T-helper 2 cell treated with Interferon-gamma antibody and Interleukin-4, amounts not matched to agents 100 ng/mL and 5 ng/mL, for 36 hours (primary cell): ENCODE measurements around the gene DDX54. TPM values are rescaled to one million over a fixed set of nuclear protein-coding genes. Genes with fewer than 3 reads are reported as not detected.

Source experiments
- intact Hi-C: fragments of 100-400 bp; cut with micrococcal nuclease; formaldehyde crosslinking; loops from one replicate; pipeline ENCODE4 v1.15.1; 2023
- total RNA-seq: library from RNA; stranded (reverse); gene quantifications from 2 replicates; pipeline ENCODE4 v1.2.3, GENCODE V29; 2022

The DDX54 gene
- total RNA-seq, 1 donor from 2014 or later = 76.4 TPM

DNA sequence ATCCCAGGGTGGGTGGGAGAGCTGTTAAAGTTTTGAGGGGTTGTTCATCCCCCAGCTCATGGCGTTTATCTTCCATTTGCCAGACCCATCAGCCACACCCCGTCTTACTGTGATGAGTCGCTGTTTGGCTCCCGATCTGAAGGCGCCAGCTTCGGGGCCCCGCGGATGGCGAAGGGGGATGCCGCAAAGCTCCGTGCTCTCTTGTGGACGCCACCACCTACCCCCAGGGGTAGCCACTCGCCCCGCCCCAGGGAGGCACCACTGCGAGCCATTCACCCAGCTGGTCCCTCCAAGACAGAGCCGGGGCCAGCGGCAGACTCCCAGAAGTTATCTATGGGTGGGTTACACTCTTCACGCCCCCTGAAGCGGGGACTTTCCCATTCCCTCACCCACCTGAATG lies 5.9 kb upstream of the DDX54 start:
- intact Hi-C loops = no loop called here

- intact Hi-C loops = no loop called here
Observed at GRCh38 chr12:113190761-113191160, 5.5 kb upstream of the DDX54 start.

GRCh38 chr12:113189361-113189760 lies 4.1 kb upstream of the DDX54 start:
- intact Hi-C loops = loop anchor here (10.0 kb wide), 1 partner anchor 215 kb away; the partner anchor contains the start of gene OAS2

- intact Hi-C loops = loop anchor here (10.0 kb wide), 1 partner anchor 212 kb away; the partner anchor contains the start of gene OAS2
Observed at GRCh38 chr12:113186666-113187325, 1.5 kb upstream of the DDX54 start.

DNA sequence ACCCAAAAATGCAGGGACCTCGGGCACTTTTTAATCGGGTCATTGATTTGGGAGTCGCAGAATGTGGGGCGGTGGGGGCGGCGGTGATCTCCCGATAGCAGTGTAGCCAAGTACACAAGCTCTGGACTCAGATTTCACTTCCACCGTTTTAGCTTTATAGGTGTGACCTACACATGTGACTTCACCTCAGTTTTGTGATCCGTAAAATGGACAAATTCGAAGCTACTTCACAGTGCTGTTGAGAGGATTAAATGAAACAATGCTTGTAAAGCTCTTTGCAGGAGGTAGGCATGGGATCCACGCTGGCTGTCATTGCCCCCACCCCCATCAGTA lies 721 bp upstream of the DDX54 start:
- intact Hi-C loops = loop anchor here (10.0 kb wide), 1 partner anchor 211 kb away; the partner anchor contains the start of gene OAS2

DNA sequence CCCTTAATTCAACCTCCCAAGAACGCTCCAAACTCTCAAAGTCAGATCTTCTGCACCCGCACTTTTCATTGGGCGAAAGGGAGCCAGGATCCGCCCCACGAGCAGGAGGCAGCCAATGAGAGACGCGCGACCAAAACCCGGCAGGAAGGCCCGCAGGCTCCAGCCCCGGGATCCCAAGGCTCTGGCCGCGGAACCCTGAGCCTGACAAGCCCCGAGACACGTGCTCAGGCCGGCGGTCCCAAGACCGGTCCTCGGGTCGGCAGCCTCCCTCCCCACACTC lies 438 bp downstream of the DDX54 start:
- intact Hi-C loops = loop anchor here (1.0 to 10.0 kb wide), 7 partner anchors 23 to 210 kb away; partner anchors contain the start of genes OAS2, PLBD2, RASAL1 and SLC8B1

DNA sequence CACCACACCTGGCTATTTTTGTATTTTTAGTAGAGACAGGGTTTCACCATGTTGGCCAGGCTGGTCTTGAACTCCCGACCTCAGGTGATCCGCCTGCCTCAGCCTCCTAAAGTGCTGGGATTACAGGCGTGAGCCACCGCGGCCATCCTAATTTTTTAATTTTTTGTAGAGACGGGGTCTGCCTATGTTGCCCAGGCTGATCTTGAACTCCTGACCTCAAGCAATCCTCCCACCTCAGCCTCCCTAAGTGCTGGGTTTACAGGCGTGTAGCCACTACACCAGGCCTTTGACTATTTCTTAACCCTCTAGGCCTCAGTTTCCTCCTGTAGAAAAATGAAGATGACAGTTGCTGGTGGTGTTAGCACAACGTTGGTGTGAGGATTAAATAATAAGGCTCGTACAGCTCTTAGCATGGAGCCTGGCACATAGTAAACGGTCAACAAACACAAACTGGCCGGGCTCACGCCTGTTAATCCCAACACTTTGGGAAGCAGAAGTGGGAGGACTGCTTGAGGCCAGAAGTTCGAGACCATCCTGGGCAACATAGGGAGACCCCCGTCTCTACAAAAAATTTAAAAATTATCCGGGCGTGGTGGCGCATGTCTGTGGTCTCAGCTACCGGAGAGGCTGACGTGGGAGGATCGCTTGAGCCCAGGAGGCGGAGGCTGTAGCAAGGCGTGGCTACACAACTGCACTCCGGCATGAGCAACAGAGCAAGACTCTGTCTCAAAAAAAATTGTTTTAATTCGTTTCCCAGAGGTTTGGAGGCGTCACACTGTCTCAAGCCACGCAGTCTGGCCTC lies 979 bp downstream of the DDX54 start:
- intact Hi-C loops = loop anchor here (1.0 to 10.0 kb wide), 4 partner anchors 31 to 209 kb away; partner anchors contain the start of genes OAS2, RASAL1 and TPCN1

DNA sequence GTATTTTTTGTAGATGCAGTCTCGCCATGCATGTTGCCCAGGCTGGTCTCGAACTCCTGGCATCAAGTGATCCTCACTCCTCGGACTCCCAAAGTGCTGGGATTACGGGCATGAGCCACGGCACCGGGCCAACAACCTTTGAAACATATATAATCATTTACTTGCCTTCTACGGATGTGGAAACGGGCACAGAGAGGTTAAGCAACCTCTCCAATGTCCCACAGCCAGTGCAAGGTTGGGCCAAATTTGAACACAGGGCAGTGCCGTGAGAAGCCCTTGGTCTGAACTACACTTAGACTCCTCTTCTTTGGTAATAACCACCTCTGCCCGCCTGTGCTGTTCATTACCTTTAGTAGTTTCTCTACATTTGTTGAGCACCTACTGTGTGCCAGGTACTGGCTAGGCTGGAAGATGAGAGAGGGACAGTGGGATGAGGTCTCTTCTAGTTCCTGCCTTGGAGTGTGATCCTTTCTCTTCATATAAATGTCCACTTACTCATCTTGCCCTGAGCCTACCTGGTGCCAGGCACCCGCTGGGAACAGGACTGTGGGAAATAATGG lies 2.2 kb downstream of the DDX54 start:
- intact Hi-C loops = loop anchor here (5.0 to 10.0 kb wide), 2 partner anchors 46 to 208 kb away; partner anchors contain the start of genes OAS2 and RASAL1

- intact Hi-C loops = loop anchor here (5.0 to 10.0 kb wide), 2 partner anchors 45 to 207 kb away; partner anchors contain the start of genes OAS2 and RASAL1
Observed at GRCh38 chr12:113181975-113182374, 3.3 kb downstream of the DDX54 start.

GRCh38 chr12:113180333-113180732 lies 4.9 kb downstream of the DDX54 start:
- intact Hi-C loops = loop anchor here (5.0 to 10.0 kb wide), 2 partner anchors 43 to 206 kb away; partner anchors contain the start of genes OAS2 and RASAL1

DNA sequence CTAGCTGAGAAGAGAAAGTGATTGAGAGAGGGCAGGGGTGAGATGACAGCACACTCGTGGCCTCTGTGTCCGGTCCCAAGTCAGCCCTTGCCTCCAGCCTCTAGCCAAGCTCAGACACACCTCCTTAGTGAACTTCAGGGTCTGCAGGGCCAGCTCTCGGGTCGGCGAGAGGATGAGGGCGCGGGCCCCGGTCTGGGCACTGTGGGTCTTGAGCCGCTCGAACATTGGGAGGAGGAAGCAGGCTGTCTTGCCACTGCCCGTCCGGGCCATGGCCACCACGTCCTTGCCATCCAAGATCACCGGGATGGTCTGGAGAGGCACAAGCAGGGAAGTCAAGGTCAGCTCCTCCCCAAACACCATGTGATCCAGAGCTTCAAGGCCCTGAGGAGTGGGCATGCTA lies 6.3 kb downstream of the DDX54 start:
- intact Hi-C loops = no loop called here

GRCh38 chr12:113174461-113175384 lies 10.6 kb downstream of the DDX54 start:
- intact Hi-C loops = loop anchor here (1.0 to 5.0 kb wide), 2 partner anchors 126 to 182 kb away; no protein-coding TSS in a partner anchor

DNA sequence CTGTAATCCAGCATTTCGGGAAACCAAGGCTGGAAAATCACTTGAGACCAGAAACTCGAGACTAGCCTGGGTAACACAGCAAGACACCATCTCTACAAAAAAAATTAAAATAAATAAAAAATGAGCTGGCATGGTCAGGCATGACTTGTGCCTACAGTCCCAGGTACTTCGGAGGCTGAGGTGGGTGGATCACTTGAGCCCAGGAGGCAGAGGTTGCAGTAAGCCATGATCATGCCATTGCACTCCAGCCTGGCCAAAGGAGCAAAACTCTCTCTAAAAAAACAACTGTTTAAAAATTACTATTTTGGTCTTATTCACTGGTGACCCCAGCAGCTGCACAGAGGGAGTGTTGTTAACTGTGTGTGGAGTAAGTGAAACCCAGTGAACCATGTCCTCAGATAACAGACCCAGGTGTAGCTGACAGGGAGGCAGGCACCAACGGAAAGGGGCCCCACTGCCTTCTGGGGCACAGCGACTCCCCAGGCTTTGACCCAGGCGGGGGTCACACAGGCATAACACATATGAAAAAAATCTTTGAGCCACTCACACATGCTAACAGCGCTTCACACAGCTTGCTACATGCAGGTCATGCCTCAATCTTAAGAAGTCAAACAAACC lies 12.1 kb downstream of the DDX54 start:
- intact Hi-C loops = loop anchor here (5.0 kb wide), 1 partner anchor 181 kb away; no protein-coding TSS in a partner anchor

DNA sequence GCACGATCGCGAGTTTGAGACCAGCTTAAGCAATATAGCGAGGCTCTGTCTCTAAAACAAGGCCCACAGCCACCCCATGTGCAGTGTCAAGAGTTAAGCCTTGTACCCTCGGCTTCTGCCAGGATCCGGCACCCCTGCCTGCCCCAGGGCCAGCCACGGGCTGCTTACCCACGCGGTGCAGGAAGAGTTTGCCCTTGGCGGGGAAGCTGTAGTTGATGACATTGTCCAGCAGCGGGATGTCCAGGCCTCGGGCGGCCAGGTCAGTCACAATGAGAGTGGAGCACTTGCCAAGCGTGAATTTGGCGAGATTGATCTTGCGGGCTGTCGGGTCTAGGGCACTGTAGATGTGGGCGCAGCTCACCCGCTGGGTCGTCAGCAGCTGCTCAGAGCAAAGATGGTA lies 13.1 kb downstream of the DDX54 start:
- intact Hi-C loops = loop anchor here (5.0 kb wide), 1 partner anchor 180 kb away; no protein-coding TSS in a partner anchor

DNA sequence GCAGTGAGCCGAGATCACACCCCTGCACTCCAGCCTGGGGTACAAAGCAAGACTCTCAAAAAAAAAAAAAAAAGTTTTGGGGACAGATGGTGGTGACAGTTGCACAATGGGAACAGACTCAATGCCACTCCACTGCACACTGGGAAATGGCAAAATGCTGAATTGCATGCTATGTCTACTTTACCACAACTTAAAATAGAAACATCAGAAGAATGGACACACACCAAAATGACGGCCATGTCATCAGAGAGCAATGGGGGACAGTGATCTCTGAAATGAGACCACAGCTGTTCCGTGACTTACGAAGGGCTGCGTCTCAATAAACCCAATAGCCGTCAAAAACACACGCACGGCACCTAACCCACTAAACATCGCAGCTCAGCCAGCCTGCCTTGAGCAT lies 13.7 kb downstream of the DDX54 start:
- intact Hi-C loops = loop anchor here (5.0 kb wide), 1 partner anchor 179 kb away; no protein-coding TSS in a partner anchor

DNA sequence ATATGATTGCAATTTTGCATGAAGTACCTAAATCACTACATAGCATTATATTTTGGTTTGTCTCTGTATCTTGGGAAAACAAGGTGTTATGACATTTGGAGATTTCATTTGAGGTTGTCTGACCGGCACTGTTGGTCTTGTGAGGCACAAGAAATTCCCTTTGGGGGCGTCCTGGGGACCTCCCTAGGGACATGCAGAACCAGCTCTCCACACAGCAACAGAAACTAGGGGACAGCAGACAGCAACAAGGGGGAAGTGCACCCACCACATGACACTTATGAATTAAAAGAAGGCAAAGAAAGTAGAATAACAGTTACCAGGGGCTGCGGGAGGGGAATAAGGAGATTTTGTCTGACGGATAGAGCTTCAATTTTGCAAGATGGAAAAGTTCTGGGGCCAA lies 14.4 kb downstream of the DDX54 start:
- intact Hi-C loops = loop anchor here (5.0 kb wide), 1 partner anchor 179 kb away; no protein-coding TSS in a partner anchor

GRCh38 chr12:113170457-113170856 lies 14.8 kb downstream of the DDX54 start:
- intact Hi-C loops = loop anchor here (5.0 kb wide), 1 partner anchor 178 kb away; no protein-coding TSS in a partner anchor

DNA sequence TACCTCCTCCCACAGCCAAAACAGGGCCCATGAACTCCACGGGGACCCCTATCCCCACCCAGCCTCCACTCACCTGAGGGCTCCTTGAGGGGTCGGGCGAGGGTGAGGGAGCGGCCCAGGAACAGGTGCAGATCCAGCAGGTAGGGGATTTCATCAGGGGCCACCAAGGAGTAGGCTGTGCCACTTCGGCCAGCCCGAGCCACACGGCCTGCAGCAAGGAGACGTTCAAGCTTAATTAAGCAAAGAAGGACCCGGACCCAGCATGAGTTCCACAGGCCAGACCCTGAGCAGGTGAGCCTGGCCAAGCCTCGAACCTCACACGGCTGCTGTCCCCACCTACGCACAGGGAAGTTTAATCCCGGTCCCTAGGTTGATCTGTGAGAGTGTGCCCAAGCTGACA lies 15.6 kb downstream of the DDX54 start:
- intact Hi-C loops = loop anchor here (5.0 kb wide), 1 partner anchor 177 kb away; no protein-coding TSS in a partner anchor

DNA sequence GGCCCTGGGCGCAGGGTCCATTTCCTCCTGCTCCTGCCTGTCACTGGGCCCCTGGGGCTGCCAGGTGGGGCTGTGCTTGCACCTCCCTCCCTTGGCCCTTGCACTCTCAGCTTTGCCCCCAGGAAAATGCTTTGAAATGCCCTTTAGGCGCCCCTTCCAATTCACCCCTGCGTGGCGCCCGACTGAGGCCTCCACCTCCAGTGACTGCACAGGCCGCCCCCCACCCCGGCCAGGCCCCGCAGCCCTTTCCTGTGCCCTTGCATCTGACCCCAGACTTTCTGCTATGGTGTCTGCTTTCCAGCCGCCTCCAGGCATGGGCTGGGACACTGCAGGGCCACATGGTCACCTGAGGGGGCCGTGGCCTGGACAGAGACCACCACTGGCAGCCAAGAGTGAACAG lies 17.4 kb downstream of the DDX54 start:
- intact Hi-C loops = no loop called here
